Calu3 (cell line): ENCODE data around the gene TSPAN10. TPM values are rescaled to one million over a fixed set of nuclear protein-coding genes. Genes with fewer than 3 reads are reported as not detected.

Source experiments
- BruUV-seq: library from RNA; stranded (reverse); fragments of 400-500 nt; replicated peaks from 2 replicates; lab custom pipeline; 2021; lab: Mats Ljungman, UMichigan
- CTCF ChIA-PET: fragments of 300-600 bp; sonication (Branson Sonifier 250); formaldehyde crosslinking; loops from one replicate; lab custom pipeline; 2022; ENCODE audit warnings: antibody characterized with exemption; lab: Charles Lee
- DNase-seq: peaks from one replicate; pipeline ENCODE4 v3.0.0; 2022
- H3K27ac Mint-ChIP-seq: one replicate; pipeline ENCODE4 v1.8.0; 2022; ENCODE audit warnings: mixed read lengths; ENCODE audit not compliant: unreplicated experiment
- H3K27me3 Mint-ChIP-seq: one replicate; pipeline ENCODE4 v1.8.0; 2022; ENCODE audit warnings: mixed read lengths; ENCODE audit not compliant: unreplicated experiment
- H3K36me3 Mint-ChIP-seq: one replicate; pipeline ENCODE4 v1.8.0; 2022; ENCODE audit warnings: mild to moderate bottlenecking, moderate library complexity, mixed read lengths; ENCODE audit not compliant: insufficient read depth, unreplicated experiment
- H3K4me1 Mint-ChIP-seq: one replicate; pipeline ENCODE4 v1.8.0; 2022; ENCODE audit warnings: mild to moderate bottlenecking, low read depth, mixed read lengths; ENCODE audit not compliant: unreplicated experiment
- H3K4me3 Mint-ChIP-seq: one replicate; pipeline ENCODE4 v1.8.0; 2022; ENCODE audit warnings: mild to moderate bottlenecking, low read depth, moderate library complexity, mixed read lengths; ENCODE audit not compliant: unreplicated experiment
- H3K9me3 Mint-ChIP-seq: one replicate; pipeline ENCODE4 v1.8.0; 2022; ENCODE audit warnings: low read depth, mixed read lengths; ENCODE audit not compliant: unreplicated experiment
- CTCF ChIP-seq: fragments of 200-600 bp; IDR thresholded peaks from one replicate; pipeline ENCODE4 v1.8.0; 2022; ENCODE audit warnings: antibody characterized with exemption; ENCODE audit not compliant: unreplicated experiment
- intact Hi-C: fragments of 100-400 bp; cut with micrococcal nuclease; formaldehyde crosslinking; loops from one replicate; pipeline ENCODE4 v1.10.0; 2022; ENCODE audit not compliant: unreplicated experiment
- total RNA-seq: library from RNA; stranded (reverse); gene quantifications from 2 replicates; pipeline ENCODE4 v1.2.3, GENCODE V29; 2022

TSPAN10 gene
- total RNA-seq, 1 experiment from 2014 or later, result 2.9 TPM

GRCh38 chr17:81659038-81659437 is 22.0 kb downstream of the TSPAN10 start:
- CTCF ChIA-PET, result no interaction called here
- Mint-ChIP-seq H3K4me1 (peaks cover 18% of the 10 kb centered on the region), H3K4me3 (peak overlapping the region; percentile 50), H3K9me3 (no peaks in the 10 kb centered on the region), H3K27me3 (no peaks in the 10 kb centered on the region), H3K27ac (no peak overlapping the region), H3K36me3 (peaks cover 11% of the 10 kb centered on the region)
- intact Hi-C loops, result no loop called here
- no TSS peak for BruUV-seq
- no peak for TF ChIP-seq CTCF
- DNase-seq, result no peak

GRCh38 chr17:81660441-81660840 is 23.4 kb downstream of the TSPAN10 start:
- Mint-ChIP-seq H3K36me3 (peaks cover 19% of the 10 kb centered on the region), H3K27me3 (no peaks in the 10 kb centered on the region), H3K27ac (no peak overlapping the region), H3K4me3 (no peak overlapping the region), H3K4me1 (peaks cover 18% of the 10 kb centered on the region), H3K9me3 (no peaks in the 10 kb centered on the region)
- no peak for DNase-seq
- TF ChIP-seq CTCF, result no peak
- intact Hi-C loops, result no loop called here
- BruUV-seq, result no TSS peak
- CTCF ChIA-PET, result interaction anchor here (0.5 kb wide), 1 partner anchor 79 kb away, joined by 3 read pairs; no protein-coding TSS in a partner anchor

- CTCF ChIA-PET, result no interaction called here
These were observed 25.0 kb downstream of the TSPAN10 start for GRCh38 chr17:81662002-81662401.

GRCh38 chr17:81664051-81664470 is 27.1 kb downstream of the TSPAN10 start:
- peaks cover 54% of the 10 kb centered on the region for H3K36me3 Mint-ChIP-seq
- H3K4me1 Mint-ChIP-seq, result peaks cover 37% of the 10 kb centered on the region
- H3K9me3 Mint-ChIP-seq, result no peaks in the 10 kb centered on the region
- CTCF ChIA-PET, result no interaction called here
- no peak for DNase-seq
- no peak for TF ChIP-seq CTCF
- intact Hi-C loops, result loop anchor here (2.0 kb wide), 1 partner anchor 27 kb away; the partner anchor contains the start of genes NPLOC4 and TSPAN10
- no peaks in the 10 kb centered on the region for H3K27me3 Mint-ChIP-seq
- no peak overlapping the region for H3K4me3 Mint-ChIP-seq
- no TSS peak for BruUV-seq
- H3K27ac Mint-ChIP-seq, result no peak overlapping the region

More at GRCh38 chr17:81662002-81662401, 25.0 kb downstream of the TSPAN10 start:
- intact Hi-C loops, result no loop called here
- TF ChIP-seq CTCF, result no peak
- Mint-ChIP-seq H3K27me3 (no peaks in the 10 kb centered on the region), H3K9me3 (no peaks in the 10 kb centered on the region), H3K36me3 (peaks cover 34% of the 10 kb centered on the region), H3K4me3 (no peak overlapping the region), H3K4me1 (peaks cover 26% of the 10 kb centered on the region), H3K27ac (no peak overlapping the region)
- DNase-seq, result no peak
- BruUV-seq, result no TSS peak
